NCI-H1105 (cell line): ENCODE measurements around the gene IL32.
A peak's percentile ranks its signal among the peaks of the same experiment; 100 is the strongest.
"Not testable (repeated sequence)": the region's sequence is repeated elsewhere in the genome, so short reads cannot be mapped to it uniquely, and the experiment has no call there.

Experiments used
- DNase-seq: peaks from one replicate; lab custom pipeline; 2025; lab: John Stamatoyannopoulos, UW

Gene IL32

DNA sequence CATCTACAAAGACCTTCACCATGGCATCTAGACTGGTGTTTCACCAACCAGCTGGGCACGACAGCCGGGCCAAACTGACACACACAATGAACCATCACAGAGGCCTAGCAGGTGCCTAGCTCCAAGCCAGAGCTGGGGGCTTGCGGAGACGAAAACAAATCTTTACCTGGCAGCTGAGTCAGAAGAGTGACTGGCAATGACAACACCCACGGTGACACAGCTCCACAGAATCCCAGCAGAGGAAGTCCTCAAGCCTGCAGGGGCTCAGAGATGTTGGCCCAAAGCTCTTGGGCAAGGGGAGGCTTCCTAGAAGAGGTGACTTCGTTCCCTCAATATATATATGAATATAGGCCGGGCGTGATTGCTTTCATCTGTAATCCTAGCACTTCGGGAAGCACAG is 13.9 kb upstream of the IL32 start:
- DNase-seq = no peak

- DNase-seq = not testable (repeated sequence)
Measured at GRCh38 chr16:3052571-3053329, 12.7 kb upstream of the IL32 start.

DNA sequence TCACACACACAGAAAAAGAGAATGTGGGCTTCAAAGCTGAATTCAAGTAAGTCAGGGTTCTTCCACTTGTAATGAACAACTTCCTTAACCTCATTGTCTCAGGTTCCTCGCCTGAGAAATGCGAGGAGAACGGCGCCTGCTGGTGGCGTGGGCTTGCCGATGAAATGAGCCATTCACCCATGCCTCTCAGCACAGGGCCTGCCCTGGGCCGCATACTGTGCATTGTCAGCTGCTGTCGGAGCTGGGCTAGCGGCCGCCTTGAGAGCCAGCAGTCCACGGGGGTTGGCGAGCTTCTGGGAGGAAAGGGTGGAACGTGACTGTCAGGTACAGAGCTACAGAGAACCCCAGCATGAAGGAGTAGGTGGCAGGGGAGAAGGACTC is 12.1 kb upstream of the IL32 start:
- not testable (repeated sequence) for DNase-seq

DNA sequence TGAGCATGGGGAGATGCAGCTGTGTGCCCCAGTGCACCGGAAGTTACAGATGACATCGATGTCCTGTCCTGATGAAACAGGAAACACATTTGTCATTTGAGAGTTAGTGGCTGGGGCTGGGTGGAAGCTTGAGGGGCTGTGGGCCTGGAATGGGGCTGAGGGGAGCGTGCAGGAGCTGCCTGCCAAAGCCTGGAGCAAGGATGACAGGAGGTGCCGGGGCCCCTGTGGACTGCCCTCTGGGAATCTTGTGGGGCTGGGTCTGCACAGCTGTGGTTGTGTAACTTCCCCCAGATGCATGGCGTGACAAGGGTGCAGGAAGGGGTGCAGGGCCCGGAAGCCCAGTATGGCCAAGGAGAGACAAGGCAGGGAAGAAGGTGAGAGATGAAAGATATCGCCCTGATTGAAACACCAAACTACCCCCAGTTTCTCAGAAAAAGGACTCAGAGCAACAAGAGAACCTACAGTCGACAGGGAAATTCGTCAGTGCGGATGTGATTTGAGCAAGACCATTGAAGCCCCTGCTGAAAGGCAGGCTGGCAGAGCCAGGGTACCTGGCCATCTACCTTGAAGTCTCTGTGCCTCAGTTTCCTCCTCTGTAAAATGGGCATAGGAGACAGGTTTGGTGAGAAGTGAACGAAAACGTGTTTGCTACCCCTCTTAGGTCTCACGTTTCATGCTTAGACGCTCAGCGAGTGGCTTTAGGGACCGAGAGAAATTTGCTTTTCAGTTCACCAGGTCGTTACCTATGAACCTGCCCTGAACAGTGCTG is 10.3 kb upstream of the IL32 start:
- no peak for DNase-seq

DNA sequence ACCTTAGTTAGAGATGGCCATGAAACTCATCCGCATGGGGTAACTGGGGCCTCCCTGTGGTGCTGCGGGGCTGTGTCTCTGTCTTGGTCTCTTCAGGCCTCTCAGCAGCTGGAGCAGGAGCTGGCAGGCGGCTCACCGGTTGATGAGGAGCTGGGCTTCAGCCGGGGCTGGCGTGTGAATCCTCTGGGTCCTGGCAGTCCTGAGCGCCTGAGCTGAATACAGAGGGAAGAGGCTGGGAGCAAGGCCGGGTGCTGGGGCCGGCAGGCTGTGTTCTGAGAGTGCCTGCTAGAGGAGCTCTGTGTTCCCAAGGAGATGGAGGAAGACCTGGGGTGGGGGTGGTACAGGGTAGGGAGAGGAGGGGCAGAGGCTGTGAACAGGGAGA is 9.7 kb upstream of the IL32 start:
- DNase-seq = not testable (repeated sequence)

GRCh38 chr16:3056336-3057180 is 8.9 kb upstream of the IL32 start:
- DNase-seq = no peak

DNA sequence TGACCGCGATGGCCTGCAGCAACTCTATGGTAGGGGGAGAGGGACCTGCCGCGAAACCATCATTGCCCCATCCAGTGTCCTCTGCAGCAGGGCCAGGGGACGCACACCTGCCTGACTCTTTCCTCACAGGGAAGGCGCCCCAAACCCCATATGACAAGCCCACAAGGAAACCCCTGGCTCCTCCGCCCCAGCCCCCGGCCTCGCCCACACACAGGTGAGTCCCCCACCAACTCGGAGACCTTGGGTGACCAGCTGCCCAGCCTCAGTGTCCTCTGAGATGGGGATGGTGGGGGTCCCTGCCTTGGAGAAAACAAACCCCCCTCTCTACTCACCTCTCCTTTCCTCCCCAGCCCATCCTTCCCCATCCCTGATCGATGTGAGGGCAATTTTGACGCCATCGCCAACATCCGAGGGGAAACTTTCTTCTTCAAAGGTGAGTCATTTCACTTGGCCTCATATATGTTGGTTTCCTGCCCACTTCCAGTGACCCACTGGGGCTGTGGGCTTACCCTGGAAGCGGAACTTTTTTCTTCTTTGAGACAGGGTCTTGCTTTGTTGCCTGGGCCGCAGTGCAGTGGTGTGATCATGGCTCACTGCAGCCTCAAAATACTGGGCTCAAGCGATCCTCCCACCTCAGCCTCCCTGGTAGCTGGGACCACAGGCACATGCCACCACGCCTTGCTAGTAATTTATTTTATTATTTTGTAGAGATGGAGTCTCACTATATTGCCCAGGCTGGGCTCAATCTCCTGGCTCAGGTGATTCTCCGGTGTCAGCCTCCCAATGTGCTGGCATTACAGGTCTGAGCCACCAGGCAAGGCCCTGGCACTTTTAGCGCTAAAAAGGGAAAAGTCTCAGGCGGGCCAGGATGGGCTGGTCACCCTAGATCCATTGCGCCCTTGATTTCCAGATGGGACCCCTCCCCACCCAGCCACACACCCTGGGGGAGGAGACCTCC is 8.0 kb upstream of the IL32 start:
- DNase-seq = no peak

- DNase-seq = no peak
Measured at GRCh38 chr16:3058139-3059030, 7.1 kb upstream of the IL32 start.

GRCh38 chr16:3059041-3059722 is 6.3 kb upstream of the IL32 start:
- DNase-seq = peak; percentile 41

GRCh38 chr16:3059723-3060242 is 5.7 kb upstream of the IL32 start:
- no peak for DNase-seq

GRCh38 chr16:3060339-3061127 is 4.9 kb upstream of the IL32 start:
- DNase-seq = no peak

DNA sequence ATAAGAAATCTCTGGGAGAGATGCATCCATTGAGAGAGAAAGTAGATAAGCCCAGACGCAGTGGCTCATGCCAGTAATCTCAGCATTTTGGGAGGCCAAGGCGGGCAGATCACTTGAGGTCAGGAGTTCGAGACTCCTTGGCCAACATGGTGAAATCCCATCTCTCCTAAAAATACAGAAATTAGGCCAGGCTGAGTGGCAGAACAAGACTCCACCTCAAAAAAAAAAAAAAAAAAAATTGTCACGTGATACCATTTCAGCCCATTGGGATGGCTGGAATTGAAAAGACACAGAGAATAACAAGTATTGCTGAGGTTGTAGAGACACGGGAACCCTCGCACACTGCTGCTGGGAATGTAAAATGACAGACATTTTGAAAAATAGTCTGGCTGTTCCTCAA is 2.9 kb upstream of the IL32 start:
- DNase-seq = no peak

DNA sequence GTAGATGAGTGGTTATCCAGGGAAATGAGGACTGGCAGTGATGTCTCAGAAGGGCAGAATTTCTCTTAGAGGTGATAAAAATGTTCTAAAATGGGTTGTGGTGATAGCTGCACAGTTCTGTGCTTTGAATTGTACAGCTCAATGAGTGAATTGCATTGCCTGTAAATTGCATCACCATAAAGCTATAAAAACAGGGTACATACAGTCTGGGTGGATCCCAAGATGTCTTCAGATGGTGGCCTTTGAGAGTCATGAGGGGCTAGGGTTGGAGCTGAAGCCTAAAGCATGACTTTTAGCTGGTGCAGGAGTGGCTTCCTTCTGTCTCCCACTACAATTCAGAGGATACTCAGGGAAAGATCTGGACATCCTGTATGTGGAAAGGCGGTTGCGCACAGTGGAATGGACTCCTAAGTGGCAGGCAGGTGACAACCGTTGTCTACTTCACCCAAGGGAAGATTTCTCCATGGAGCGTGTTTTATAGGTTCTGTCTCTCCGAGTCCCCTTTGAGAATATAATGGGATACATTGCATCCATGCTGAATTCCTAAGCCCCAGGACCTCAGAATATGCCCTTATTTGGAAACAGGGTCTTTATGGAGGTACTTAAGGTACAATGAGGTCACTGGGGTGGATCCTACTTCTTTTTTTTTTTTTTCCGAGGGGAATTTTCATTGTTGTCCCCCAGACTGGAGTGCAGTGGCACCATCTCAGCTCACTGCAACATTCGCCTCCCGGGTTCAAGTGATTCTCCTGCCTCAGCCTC is 1.6 kb upstream of the IL32 start:
- no peak for DNase-seq

DNA sequence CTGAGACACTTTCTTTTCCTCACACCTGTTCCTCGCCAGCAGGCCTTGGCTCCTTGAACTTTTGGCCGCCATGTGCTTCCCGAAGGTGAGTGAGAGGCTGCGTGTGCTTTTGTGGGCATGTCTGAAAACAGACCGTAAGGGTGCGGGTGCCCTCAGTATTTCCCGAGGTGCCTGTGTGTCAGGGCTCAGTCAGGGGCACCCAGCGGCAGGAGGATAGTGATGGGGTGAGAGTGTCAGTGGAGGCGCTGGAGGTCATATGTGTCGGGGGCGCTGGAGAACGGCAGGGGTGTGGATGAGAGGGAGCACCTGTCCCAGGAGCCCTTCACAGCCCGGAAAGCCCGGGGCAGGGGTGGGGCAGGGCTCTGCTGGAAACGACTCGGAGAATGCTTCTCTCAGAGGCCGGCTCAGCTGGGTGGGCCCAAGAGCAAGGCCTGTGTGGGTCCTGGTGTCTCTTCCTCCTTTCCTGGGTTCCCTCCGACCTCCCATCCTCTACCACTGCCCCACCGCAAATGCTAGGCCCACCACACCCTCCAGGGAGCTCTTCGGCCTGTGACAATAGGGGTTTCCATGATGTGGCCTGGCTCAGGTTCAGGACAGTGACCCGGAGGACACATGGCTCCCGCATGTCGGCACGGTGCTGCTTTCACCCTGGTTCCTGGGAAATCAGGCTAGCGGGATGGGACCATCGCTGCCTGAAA is 451 bp downstream of the IL32 start:
- DNase-seq = no peak

DNA sequence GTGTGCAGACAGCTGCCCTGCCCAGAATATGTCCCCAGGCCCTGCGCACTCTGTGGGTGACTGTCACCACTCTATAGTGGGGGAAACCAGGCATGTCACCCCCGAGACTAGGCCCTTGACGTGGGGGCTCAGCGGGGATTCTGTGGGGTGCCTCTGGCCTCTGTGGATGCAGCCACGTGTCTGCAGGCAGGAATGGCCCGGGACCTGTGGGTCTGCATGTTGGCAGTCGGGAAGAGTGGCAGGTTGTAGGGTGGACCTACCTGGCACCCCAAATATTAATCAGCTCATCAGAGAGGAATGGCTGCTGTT is 954 bp downstream of the IL32 start:
- DNase-seq = no peak

DNA sequence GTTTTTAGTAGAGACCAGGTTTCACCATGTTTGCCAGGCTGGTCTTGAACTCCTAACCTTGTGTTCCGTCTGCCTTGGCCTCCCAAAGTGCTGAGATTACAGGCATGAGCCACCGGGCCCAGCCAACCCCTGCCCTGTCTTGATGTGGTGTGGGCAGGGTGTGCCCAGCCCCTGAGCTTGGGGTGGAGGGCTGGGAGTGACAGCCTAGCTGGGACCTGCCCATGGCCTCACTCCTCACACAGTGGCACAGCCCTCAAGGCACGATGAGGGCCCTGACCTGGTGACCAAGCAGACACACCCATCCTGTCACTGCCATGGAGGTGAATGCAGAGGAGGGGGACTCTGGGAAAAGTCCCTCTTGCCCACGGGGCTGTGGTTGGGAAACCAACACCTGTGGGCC is 3.0 kb downstream of the IL32 start:
- no peak for DNase-seq

GRCh38 chr16:3069146-3069545 is 3.7 kb downstream of the IL32 start:
- DNase-seq = not testable (repeated sequence)
